ENCODE measurements around the gene KCND3.

The KCND3 gene

DNA sequence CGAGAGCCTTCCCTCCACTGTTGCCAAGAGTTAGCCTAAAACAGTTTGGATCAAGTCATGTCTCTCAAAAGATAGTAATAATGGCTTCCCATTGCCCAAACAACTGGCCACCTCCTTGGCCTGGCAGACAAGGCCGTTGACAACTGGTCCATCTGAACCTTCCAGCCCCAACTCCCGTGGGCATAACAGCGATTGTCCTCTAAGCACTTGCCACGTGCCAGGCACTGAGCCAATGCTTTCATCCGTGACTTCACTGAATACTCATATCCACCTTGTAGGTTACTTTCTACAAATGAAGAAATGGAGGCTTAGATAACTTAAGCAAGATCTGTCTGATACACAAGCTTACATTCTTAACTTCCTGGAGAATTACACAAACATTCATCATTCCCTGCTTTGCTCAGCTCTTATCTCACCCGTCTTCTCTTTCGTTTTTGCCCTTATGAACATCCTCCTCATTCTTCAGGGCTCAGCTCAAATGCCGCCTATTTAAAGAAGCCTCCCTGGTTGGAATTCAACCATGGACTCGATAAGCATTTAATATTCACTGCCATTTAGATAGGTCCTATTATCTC is 106.4 kb downstream of the KCND3 start:
- DNase-seq (ENCODE audit: low read depth, low spot score), result no peak

DNA sequence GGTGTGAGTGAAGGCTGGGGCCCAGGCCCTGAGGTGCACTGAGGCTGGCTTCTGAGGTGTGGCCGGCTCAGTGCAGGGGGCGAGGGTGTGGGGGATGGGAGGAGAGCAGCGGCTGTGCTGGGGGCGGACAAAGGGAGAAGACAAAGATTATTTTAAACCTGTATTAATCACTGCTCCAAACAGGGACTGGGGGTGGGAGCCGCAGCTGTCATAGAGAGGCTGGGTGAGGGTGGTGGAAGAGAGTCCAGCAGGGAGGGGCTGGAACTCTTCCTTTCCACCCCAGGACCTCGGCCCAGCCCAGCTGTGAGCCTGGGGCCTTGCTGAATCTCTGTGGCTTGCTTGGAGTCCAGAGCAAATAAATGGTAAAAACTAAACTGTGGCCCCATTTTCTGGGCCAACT is 106.9 kb downstream of the KCND3 start:
- DNase-seq (ENCODE audit: low read depth, low spot score), result no peak

DNA sequence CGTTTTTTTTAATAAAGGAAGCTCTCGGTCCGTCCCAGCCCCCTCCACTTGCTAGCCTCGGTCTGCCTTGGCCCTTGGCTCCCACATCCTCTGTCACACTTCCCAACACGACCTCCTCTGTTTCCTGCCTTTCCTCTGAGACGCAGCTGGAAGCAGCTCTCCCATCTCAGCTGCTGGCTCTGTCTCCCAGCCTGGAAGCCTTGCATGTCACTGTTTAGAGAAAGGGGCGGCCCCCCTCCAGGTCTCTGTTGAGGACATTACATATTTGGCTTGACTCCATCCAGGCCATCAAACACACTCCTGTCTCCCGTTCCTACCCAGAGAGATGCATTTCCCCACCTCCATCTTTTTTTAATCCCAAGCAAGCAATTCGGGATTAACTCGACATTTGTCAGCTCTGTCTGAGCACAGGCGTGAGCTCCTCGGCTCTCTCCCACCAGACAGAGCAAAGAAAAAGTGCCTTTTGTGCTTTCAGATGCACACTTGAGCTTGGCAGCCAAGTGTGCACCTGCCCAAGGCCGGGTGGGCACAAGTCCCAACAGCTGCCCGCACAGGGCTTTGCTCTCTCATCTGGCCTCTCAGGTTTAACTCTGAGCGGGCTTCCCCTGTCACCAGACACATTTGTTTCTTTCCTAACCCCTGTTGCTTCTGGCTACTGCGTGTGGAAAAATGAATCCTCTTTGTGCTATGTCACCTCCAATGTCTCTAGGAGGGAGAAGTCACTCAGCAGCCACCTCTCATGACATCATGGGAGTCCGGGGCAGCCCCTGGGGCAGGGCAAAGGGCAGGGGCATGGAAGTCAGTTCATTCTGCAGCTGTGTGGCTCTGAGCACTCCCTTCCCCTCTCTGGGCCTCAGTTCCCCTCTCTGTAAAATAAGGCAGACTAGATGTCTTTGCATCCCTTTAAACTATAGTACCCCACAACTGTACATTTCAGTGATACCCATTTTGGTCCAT is 108.3 kb downstream of the KCND3 start:
- no peak for DNase-seq (ENCODE audit: low read depth, low spot score)

DNA sequence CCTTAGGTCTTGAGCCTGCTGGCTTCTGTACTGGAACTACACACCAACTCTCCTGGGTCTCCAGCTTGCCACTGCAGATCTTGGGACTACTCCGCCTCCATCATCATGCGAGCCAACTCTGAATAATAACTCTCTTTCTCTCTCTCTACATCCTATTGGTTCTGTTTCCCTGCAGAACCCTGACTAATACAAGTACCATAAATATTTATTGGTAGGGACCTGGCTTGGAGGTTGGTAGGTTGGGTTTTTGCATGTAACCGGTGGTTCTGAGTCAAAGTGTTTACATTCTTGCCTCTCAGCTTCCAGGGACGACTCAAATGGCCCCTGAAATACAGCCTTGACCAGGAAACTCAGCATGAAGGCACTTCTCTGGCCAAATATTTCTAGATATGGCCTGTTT is 110.4 kb downstream of the KCND3 start:
- no peak for DNase-seq (ENCODE audit: low read depth, low spot score)

DNA sequence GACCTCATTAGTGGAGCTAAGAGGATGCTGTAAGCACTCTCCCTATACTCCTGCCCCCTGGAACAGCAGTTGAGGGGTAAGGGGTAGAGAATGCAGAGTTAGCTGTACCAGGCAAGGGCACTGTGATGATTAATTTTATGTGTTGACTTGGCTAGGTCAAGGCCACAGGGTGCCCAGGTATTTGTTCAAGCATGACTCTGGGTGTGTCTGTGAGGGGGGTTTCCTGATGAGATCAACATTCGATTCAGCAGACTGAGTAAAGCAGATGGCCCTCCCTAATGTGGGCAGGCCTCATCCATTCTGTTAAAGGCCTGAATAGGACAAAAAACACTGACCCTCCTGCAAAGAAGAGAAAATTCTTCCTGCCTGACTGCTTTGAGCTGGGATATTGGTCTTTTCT is 110.8 kb downstream of the KCND3 start:
- DNase-seq (ENCODE audit: low read depth, low spot score), result no peak

DNA sequence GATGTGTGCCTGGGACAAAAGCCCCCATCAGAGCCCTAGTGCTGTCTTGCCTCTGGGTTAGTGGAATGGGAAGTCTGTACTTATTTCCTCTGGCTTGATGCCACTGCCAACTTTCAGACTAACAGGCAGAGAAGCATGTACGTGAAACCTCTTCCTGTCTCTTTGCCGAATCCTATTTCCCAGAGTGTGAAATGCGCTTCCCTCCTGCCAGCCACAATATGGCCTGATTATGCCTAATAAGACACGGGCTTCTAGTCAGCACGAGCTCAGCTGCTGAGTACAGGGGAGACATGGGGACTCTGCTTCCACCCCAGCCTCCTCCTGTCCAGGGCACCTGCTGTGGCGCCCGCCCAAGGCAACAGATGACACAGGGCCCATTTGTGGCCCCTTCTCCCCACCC is 111.4 kb downstream of the KCND3 start:
- no peak for DNase-seq (ENCODE audit: low read depth, low spot score)

DNA sequence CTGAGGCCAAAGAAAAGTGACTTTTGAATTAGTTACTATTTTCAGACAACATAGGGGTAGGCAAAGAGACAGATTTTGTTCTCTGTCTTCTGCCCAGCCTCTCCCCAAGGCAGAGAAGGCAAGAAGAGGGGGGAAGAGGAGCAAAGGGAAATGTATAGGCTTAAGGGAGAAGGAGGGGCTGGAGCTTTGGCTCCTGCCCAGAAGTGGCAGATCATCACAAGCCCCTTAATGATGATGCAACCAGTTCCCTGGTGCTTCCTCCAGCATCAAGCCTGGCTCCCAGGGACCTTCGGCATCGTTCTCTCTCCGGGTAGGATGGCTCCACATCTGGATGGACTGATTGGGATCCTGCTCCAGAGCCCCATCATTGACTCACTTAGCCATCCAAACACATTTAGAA is 112.8 kb downstream of the KCND3 start:
- DNase-seq (ENCODE audit: low read depth, low spot score), result no peak

DNA sequence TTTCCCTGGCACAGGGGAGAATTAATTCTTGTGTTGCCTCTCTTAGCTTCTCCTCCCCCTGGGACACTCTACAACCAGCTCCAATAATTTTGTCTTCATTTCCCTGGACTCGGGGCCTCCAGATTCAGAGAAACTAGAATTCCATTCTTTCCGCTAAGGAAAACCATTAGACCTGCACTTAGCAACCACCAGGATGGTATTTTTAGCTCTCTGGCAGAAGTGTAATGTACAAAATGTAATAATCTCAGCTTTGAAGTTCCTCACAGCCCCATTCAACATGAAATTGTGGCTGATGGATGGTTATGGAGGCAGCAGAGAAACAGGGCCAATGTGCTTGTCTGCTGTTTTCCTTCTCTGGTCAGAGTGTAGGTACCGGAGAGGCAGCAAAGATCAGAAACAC is 113.8 kb downstream of the KCND3 start:
- no peak for DNase-seq (ENCODE audit: low read depth, low spot score)

DNA sequence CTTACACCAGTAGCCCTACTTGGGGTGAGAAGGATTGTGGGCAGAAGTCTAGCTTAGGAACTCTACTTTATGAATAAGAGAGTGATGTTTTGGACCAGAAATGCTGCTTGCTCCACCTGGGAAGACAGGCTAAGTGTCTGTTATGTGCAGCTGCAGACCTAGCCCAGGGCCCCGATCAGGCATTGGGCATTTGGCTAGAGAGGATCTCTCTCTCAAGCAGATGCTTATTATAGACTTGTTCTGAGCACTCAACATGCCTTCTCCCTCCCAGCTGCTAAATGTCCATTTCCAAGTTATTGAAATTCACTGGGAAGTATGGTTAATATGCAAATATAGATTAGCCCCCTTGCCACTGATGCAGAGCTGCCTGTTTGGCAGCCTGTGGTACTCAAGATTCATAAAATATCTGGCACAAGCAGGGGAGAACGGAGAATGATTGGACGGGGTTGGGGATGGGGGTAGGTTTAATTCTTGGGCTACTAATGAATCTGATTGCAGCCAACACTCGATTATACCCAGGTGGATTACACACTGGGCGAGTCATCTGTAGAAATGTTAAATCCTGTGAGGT is 115.9 kb downstream of the KCND3 start:
- no peak for DNase-seq (ENCODE audit: low read depth, low spot score)

DNA sequence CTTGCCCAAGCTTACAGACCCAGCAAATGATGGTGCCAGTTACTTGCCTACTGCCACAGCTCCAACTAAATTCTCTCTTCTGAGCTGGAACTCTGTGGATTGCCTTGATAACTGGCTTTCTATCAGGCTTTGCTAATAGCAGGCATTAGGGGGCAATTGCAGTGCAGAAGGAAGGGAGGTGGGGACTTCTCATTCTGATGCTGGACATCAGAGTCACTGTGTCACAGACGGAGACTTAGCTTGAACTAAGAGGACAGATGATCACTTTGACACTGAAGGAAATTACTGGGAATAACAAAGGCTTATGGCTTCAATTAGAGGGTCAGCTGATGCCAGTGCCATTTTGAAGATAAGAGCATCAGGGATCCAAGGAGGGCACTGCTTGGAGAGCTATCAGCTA is 119.3 kb downstream of the KCND3 start:
- DNase-seq (ENCODE audit: low read depth, low spot score), result no peak

DNA sequence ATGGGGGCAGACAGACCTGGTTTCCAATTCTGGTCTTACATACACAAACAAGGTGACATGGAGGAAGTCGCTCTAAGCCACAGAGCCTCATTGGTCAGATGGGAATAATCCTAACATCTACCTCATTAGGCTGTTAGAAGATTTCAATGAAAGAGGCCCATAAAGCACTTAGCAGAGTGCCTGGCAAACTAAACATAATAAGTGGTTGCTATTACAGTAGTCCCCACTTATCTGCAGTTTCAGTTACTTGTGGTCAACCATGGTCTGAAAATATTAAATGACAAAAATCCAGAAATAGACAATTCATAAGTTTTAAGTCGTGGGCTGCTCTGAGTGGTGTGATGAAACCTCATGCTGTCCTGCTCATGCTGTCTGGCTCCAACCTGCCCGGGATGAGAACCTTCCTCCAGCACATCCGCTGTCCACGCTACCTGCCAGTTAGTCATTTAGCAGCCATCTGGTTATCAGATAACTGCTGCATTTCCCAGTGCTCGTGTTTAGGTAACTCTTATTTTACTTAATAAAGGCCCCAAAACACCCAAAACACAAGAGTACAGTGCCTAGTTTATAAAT is 121.5 kb downstream of the KCND3 start:
- no peak for DNase-seq (ENCODE audit: low read depth, low spot score)

DNA sequence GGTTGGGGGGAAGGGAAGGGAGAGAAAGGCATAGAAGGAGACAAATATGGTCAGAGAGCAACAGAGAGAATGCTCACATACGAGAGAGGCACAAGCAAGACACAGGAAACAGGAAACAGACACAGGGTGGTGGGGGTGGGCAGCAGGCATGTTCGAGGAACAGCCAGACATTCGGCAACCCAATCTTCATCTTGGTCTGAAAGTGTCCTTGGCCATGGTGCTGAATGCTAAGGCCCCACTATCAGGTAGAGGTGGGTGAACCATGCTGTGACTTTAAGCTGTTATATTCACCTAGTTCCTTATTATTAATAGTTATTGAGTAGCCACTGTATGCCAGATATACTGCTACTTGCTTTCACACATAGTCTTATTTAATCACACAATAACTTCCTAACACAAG is 124.6 kb downstream of the KCND3 start:
- no peak for DNase-seq (ENCODE audit: low read depth, low spot score)

DNA sequence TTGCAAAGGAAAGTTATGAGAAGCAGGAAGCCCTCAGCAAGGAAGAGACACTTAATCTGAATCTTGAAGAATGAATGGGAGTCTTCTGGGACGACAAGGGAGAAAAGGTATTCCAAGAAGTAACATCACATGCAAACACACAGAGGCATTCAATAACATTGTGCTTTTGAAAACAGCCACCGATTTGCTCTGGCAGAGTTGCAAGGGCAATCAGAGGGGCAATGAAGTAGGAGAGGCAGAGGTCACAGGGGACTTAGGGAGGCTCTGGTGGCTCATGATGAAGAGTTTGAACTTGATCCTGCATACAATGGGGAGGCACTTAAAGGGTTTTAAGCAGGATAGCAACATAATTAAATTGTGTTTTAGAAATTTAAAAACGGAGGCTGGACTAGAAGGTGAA is 126.1 kb downstream of the KCND3 start:
- DNase-seq (ENCODE audit: low read depth, low spot score), result no peak

DNA sequence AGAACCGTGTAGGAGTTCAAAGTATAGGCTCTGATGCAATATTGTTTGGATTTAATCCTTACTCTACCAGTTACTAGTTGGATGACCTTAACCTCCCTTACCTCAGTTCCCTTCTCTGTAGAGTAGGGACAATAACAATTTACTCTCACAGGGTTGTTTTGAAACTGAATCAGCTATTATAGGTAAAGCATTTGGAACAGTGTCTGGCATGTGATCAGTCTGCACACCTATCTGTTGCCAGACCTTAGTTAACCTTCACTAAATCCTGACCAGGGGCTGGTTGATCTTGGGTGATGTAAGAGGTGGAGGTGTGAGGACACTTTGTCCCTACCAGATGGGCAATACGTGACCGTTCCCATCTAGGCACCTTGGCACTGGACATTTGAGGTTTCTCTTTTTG is 126.9 kb downstream of the KCND3 start:
- DNase-seq (ENCODE audit: low read depth, low spot score), result no peak

DNA sequence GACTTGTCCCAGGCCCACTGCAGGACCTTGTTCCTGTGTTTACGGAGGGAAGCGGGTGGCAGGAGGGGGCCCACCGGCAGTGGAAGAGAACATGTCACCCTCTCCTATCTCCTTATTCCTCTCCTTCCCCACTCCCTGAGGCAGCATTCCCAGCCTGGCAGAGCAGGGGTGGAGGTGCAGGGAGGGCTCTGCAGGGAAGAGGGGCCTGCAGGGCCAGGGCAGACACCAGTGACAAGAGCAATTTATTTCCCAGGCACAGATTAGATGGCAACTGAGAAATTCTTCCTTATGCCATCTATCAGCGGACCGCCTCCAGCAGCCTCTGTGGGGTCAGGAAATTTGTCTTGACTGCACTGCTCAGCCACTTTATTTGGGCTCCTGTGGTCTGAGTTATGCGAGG is 127.9 kb downstream of the KCND3 start:
- no peak for DNase-seq (ENCODE audit: low read depth, low spot score)

DNA sequence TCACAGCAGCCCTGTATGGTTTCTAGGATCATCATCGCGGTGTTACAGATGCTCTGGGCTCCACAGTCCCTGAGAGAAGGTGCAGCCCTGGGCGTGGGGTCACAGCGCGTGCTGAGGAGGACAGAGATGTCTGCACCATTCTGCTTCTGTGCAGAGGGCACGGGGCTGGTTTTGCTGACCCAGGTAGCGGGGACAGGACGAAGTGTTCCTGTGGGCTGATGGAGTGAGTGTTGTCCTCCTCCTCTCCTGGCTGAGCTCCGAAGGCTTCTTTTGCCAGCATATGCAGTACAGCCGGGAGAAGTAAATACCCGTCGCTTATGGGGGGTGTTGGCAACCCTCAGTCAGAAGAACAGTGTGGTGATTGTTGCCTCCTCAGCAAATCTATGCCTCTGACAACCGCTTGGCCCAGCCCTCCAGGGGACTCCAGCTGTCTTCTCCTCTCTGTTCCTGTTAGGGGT is 132.2 kb downstream of the KCND3 start:
- DNase-seq (ENCODE audit: low read depth, low spot score), result no peak

DNA sequence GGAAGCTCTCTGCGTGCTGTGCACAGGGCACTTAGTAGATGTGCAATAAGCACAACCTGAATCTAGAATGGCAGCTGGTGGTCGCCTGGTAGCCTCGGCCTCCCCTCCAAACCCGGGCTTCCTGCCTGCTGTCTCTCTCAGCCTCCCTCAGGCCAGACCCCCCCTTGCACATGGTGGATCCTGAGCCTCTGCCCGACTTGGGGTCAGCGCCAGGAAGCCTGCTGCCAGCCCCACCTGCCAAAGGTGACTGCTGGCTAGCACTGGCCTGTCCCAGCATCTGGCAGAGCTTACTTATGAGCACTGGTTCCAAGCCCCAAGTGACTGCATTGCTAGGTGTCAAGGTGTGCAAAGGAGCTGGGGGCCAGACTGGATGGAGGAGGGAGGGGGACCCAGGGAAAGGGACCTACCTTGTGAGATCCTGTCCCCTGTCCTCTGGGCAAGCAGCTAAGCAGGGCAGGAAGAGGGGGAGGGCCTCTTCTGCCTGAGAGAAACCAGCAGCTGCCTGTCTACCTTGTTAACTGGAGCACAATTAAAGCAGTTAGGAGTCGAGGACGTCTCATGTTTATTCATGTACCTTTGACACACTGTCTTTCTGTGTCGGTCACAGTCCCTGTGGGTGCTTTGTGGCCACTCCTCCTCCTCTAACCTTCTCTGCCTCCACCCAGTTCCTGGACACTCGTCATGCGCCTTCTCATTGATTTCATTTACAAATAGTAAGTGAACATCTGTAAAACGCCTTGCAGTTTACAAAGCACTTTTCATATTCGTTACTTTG is 132.9 kb downstream of the KCND3 start:
- no peak for DNase-seq (ENCODE audit: low read depth, low spot score)

DNA sequence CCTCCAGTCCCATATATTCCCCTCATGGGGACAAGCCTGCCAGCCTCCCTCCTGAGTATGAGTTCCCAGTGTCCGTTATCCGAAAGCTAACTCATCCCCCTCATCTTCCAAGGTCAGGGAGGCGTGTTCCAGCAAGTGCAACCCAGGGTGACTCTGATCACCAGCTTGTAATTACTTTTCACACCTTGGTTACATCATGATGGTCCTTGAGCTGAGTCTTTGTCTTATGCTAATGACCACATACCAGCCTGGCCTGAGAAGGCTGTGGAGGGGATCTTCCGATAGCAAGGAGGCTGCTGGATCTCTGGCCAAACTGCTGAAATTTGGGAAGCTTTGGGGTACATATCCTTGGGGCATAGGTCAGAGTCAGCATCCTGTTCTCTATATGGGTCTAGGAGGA is 134.2 kb downstream of the KCND3 start:
- no peak for DNase-seq (ENCODE audit: low read depth, low spot score)

DNA sequence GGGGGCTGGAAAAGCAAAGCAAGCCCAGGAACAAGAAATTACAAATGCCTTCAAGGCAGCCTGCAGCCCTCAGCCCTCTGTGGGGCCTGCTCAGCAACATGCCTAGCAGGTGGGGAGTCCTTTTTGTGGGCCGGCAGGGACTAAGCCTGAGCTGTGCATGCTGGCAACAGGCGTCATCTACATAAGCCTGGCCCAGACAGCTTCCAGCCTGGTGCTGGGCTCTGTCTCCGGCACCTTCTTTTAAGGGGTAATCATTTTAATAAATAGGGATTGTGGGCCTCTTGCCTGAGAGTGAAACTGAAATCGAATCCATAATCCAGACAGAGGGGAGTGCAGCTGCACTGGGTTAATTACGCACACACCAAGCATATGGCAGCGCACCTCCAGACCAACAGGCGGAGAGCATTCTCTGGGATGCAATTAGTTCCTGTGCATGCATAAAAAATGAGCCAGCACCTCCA is 137.2 kb downstream of the KCND3 start:
- DNase-seq (ENCODE audit: low read depth, low spot score), result no peak

DNA sequence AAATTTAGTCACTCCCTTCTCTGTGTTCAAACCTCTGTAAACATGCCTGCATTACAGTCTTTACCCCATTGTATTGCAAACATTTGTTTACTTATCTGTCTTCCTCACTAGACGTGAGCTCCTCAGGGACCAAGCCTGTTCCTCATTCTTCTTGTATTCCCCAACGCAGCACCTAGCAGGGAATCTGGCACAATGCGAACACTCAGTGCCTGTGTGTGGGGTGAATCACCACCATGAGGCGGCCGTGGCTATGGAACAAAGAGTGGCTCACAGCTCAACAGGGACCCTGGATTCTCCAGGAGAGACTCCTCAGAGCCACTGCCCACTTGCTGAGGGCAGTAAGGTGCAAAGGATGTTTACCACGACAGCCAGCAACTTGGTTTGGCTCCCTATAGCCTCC is 137.9 kb downstream of the KCND3 start:
- no peak for DNase-seq (ENCODE audit: low read depth, low spot score)

DNA sequence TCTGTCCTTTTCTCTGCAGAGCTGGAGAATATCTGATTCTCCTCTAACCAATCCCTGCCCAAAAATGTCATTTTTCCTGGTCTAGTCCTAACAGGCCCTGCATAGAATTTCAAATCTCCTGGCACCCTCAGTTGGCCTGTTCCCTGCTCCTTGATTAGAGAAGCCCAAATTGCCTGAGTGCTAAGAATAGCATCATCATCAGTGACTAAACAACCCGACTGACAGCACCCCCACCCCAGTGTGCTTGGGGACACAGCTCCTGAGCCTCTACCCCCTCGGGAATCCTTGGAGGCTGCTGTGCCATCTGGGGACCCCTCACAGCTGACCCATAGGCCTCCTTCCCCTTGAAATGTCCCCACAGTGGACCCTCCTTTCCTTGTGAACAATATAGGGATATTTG is 139.4 kb downstream of the KCND3 start:
- DNase-seq (ENCODE audit: low read depth, low spot score), result no peak
